T-helper 2 cell treated with Interferon-gamma antibody and Interleukin-4, amounts not matched to agents 100 ng/mL and 5 ng/mL, for 36 hours (primary cell): ENCODE results near the gene TIMELESS. TPM values are rescaled to one million over a fixed set of nuclear protein-coding genes. Genes with fewer than 3 reads are reported as not detected.

Experiments used
- intact Hi-C: fragments of 100-400 bp; cut with micrococcal nuclease; formaldehyde crosslinking; loops from one replicate; pipeline ENCODE4 v1.15.1; 2023
- total RNA-seq: library from RNA; stranded (reverse); gene quantifications from 2 replicates; pipeline ENCODE4 v1.2.3, GENCODE V29; 2022

The TIMELESS gene
- total RNA-seq, 1 donor from 2014 or later: 56.9 TPM

- intact Hi-C loops: no loop called here
These were observed 82.3 kb downstream of the TIMELESS start for GRCh38 chr12:56366948-56367347.

Other genes with a start within 250 kb of the TIMELESS start
- gene RNF41, start 227.5 kb downstream of the TIMELESS start, total RNA-seq: 31.7 and 32.7 TPM in 2 replicates
- 67.9 and 68.5 TPM in 2 replicates for gene NABP2, start 225.1 kb downstream of the TIMELESS start, total RNA-seq
- gene SLC39A5, start 219.4 kb downstream of the TIMELESS start, total RNA-seq: 0.86 and 1.0 TPM in 2 replicates
- 55.3 and 56.1 TPM in 2 replicates for gene ANKRD52, start 191.0 kb downstream of the TIMELESS start, total RNA-seq
- gene COQ10A, start 182.5 kb downstream of the TIMELESS start, total RNA-seq: 18.6 and 19.3 TPM in 2 replicates
- gene CS, start 149.1 kb downstream of the TIMELESS start, total RNA-seq: 242 TPM in 2 replicates
- 129 and 139 TPM in 2 replicates for gene CNPY2, start 133.4 kb downstream of the TIMELESS start, total RNA-seq
- gene PAN2, start 115.4 kb downstream of the TIMELESS start, total RNA-seq: 47.4 and 51.6 TPM in 2 replicates
- gene IL23A, start 110.5 kb downstream of the TIMELESS start, total RNA-seq: 8.6 and 10.1 TPM in 2 replicates
- 159 and 164 TPM in 2 replicates for gene STAT2, start 89.3 kb downstream of the TIMELESS start, total RNA-seq
- gene APOF, start 86.6 kb downstream of the TIMELESS start, total RNA-seq: not detected in 2 replicates
- gene MIP, start 5.2 kb upstream of the TIMELESS start, total RNA-seq: not detected in 2 replicates
- 4.4 TPM in 2 replicates for gene SPRYD4, start 19.2 kb upstream of the TIMELESS start, total RNA-seq
- gene GLS2, start 38.7 kb upstream of the TIMELESS start, total RNA-seq: 0.55 and 0.89 TPM in 2 replicates
- 6.4 and 8.7 TPM in 2 replicates for gene RBMS2, start 72.4 kb upstream of the TIMELESS start, total RNA-seq
- gene BAZ2A, start 180.9 kb upstream of the TIMELESS start, total RNA-seq: 98.2 and 101 TPM in 2 replicates
- 509 and 518 TPM in 2 replicates for gene ATP5F1B, start 196.6 kb upstream of the TIMELESS start, total RNA-seq
- 251 and 260 TPM in 2 replicates for gene PTGES3, start 238.9 kb upstream of the TIMELESS start, total RNA-seq